GM12873 (cell line): Measurements from ENCODE around the gene CNTROB.
A peak's percentile ranks its signal among the peaks of the same experiment; 100 is the strongest.

Experiments
- TF ChIP-seq, protein P1 (sequence below): IDR thresholded peaks from 2 replicates; pipeline ENCODE4 v1.5.1; 2012; ENCODE audit warnings: low read depth, mild to moderate bottlenecking, moderate library complexity, low read length, control low read depth; ENCODE audit not compliant: insufficient read depth; ENCODE audit errors: missing control alignments

The CNTROB gene

DNA sequence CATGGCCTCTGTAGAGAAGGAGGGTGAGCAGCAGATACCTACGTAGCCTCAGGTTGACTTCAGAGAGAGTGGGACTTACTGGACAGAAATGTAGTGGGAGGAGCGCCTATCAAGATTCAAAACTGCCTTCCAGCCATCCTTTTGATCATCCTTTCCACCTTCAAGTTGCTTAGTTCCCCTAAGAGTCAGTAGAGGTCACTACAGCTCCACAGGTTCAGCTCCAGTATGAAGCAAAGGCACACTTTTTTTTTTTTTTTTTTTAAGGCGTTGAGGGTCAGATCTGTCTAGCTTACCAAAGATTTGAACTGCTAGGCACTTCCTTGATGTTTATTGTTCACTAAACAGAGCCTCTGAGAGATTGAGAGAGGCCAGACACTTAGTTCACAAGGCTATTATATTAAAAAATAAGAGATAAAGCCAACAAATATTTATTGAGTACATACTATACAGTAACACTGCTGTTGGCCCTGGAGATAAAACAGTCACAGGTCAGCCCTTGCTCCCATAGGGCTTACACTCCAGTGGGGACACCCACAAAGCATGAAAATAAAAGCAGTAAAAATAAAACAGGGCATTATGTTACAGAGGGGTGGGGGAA, 19.0 kb upstream of the CNTROB start:
- TF ChIP-seq, protein P1, sequence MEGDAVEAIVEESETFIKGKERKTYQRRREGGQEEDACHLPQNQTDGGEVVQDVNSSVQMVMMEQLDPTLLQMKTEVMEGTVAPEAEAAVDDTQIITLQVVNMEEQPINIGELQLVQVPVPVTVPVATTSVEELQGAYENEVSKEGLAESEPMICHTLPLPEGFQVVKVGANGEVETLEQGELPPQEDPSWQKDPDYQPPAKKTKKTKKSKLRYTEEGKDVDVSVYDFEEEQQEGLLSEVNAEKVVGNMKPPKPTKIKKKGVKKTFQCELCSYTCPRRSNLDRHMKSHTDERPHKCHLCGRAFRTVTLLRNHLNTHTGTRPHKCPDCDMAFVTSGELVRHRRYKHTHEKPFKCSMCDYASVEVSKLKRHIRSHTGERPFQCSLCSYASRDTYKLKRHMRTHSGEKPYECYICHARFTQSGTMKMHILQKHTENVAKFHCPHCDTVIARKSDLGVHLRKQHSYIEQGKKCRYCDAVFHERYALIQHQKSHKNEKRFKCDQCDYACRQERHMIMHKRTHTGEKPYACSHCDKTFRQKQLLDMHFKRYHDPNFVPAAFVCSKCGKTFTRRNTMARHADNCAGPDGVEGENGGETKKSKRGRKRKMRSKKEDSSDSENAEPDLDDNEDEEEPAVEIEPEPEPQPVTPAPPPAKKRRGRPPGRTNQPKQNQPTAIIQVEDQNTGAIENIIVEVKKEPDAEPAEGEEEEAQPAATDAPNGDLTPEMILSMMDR: peak; percentile 83

DNA sequence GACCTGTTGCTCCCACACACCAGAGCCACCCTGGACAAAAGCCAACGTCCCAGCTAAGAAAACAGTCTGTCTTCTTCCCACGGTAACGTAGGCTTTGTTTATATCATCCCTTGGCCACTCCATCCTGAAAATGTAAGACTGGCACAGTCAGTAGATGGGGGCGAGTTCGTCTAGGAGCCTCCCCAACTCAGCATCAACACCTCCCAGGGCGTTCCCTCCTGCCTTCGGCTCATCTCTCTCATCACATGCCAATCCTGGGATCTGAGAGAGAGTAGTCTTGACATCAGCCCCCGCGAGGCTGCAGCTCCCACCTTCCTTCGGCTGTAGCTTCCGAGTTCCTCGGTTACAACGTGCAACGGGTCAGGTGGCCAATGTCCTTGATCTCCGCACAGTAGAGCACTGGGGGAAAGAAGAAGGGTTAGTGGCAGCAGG, 16.8 kb upstream of the CNTROB start:
- TF ChIP-seq, protein P1: no peak

DNA sequence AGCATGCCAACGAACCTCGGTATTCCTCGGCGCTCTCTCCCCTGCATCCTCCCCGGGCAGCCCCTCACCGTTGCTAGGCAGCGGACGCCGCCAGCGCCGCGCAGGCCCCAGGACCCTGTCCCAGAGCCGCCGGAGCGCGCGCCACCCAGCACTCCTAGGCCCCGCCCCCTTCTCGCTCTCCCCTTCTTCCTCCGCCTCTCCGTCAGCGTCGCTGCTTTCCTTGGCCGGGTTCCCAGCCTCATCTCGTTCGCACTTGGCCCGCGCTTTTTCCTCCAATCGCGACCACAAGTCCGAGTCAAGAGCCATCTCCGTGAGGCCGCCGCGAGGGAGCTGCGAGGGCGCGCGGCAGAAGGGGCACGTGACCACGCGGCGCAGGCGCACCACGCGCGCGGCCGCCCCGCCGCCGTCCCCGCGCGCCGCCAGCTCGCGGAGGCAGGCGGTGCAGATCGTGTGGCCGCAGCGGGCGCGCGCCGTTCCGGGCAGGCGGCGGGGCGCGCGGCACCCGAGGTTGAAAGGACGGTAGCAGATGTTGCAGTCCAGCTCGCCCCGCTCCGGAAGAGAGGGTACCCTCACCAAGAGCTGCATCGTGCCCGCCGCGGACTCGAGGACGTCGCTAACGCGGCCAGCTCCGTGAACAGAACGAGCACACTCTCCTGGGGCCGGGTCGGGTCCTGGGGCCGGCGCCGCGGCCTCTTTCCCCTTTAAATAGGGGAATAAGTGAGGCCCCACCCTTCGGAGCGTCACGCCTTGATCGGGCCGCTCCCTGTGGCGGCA, 16.2 kb upstream of the CNTROB start, which contains the start of gene RNF227:
RNF227 (minus strand) TSS at position 679 of the 774 bp plus-strand sequence; CDS start at position 585, 94 bp downstream.
- TF ChIP-seq, protein P1: no peak

DNA sequence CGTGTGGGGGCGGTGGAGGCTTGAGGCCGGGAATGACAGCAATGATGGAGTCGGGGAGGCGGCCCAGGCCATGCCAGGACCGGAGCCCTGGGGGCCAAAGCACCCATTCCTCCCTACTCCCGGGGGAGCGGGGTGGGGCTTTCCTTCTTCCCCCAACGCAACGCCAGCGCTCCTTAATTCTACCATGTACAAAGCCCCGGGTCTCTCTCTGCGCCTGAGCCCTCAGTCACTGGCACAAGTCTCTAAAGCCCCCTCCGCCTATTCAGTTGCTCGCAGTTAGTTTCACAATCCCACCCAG, 15.7 kb upstream of the CNTROB start:
- TF ChIP-seq, protein P1: no peak

DNA sequence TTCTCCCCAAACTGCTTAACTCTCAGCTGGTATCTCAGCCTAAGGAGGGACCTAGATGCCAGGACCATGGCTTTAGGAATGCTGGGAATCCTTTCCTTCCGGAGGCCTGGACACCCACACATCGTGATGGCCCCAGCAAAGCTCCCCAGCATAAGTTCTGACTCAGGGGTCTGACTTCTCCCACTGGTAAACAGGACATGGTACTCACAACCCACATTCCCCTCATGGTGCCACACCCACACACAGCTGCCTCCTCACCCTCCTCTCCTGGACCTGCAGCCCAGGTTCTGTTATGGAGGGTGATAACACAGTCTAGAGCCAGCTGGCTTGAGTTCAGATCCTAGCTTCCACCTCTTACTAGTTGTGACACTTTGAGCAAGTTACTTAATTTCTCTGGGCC, 15.2 kb upstream of the CNTROB start:
- TF ChIP-seq, protein P1: no peak

DNA sequence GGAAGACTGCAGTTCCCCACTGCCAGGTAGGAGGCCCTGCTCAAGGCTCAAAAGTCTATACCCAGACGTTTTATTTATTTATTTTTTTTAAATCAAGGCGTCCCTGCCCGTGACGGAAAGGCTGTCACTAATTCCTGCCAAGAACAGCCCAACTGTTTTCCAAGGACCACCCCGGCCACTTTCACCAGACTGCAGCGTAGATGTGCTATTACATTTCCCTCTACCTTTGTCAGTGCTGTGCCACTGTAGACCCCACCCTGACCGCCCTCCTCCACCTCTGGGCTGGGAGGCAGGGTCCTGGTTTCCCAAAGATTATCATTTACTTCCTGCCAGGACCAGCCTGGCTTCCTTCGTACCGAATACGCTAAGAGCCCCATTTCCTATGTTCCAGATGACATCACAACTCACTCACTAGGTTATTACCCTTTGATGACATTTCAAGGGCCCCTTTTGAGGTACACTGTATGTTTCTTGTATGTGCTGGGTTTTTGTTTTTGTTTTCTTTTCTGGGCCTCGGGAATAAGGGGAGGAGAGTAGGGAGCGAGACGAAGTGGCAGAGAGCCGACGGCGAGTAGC, 9.6 kb upstream of the CNTROB start:
- TF ChIP-seq, protein P1: no peak

DNA sequence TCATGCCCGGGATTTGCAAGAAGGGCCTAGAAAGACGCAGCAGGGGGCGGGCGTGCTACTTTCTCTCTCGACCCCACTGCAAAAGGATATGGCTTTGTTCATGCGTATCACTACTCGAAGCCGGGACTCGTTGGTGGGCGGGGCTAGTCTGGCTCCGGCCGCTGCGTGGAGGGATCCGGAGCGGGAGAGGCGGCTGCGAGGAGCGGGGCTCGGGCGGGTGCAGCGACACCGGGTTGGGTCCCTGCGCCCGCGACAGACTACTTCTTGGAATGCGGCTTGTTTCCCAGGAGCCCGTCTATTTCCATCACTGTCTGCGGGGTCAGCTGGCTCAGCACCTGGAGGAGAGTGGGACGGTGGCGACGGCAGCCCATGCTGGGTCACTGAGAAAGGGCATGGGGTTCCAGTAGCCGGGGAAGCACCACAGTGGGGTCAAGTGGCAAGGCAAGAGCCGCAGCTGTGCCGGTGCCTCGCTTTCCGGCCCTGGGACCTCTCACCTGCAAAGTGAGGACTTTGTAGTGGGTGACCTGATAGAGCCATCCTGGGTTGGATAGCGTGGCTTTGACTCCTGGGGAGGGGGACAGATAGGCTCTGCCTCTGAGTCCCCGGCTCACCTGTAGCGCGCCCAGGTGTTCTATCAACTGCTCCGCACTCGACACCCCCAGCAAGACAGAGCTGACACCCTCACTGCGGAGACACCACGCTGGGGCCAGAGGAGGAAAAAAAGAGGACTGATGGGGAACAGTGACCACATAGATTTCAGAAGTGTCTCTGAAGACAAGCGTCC, 9.0 kb upstream of the CNTROB start:
- TF ChIP-seq, protein P1: no peak
